GM21528 (cell line): ENCODE measurements around the gene KCNK18.
A peak's percentile ranks its signal among the peaks of the same experiment; 100 is the strongest.
"Not testable (repeated sequence)": the region's sequence is repeated elsewhere in the genome, so short reads cannot be mapped to it uniquely, and the experiment has no call there.

Source experiments
- ATAC-seq: cut with Tn5 transposase; IDR thresholded peaks from one replicate; pipeline ENCODE4 v1.9.1; 2021; ENCODE audit warnings: mild to moderate bottlenecking, moderate library complexity; ENCODE audit not compliant: unreplicated experiment, low FRiP score

The KCNK18 gene

GRCh38 chr10:117217196-117217761 lies 20.0 kb downstream of the KCNK18 start:
- ATAC-seq: peak; percentile 41

DNA sequence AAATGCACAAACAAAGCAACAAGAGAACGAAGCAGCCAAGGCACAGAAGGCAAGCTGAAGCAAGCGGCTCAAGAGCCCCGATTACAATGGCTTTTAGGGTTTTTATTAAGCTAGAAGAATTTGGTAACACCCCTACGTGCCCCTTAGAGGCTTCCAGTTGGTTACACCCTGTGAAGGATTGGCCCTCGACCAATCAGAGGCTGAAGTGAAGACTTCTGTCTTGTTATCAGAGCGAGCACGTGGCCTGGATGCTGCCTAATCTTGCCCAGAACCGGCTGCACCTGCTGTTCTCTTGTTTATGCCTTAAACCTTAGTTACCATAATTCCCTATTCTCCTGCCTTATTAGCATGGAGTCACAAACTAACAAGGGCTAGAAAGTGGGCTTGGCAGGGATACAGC lies 21.4 kb downstream of the KCNK18 start:
- ATAC-seq: no peak

DNA sequence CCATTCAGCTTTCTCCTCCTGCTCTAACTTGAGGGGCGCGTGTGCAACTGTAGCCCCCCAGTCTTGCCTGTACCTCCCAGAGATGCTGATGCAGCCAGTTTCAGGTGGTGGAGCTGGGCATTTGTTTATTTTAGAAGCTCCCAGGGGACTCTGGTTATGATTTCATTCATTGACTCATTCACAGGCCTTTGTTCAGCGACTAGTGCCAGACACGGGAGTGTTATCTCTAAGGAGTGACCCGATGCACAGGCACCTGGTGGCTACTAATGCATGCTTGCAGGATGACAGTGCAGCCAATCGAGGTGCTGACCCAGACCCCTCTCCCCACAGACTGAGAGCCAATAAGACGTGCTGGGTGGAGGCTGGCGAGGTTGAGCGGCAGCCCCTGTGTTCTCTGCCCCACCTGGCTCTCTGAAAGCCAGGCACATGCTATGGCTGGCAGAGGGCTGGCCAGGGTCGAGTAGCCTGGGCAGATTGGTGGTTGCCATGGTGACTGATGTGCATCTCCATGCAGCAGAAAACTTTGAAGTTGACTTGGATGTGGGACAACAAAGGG lies 23.9 kb downstream of the KCNK18 start:
- no peak for ATAC-seq

DNA sequence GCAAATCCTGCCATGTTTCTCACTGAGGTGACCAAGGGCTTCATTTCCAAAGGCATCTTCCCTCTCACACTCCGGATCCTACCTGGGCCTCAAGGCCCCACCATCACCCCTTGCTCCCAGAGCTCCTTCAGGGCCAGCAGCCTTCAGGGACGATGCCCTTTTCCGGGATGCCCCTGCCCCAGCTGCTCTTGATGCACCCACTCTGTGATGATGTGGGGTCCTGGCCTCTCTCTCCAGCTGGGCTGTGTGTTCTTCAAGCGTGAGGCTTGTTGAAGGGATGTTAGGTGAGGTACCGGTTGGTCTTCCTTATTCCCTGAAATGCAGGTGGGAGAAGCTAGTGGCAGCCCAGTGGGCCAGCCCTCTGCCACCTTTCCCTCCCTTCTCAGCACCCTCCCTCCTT lies 25.3 kb downstream of the KCNK18 start:
- no peak for ATAC-seq

- ATAC-seq: no peak
These were observed 25.8 kb downstream of the KCNK18 start for GRCh38 chr10:117222976-117223692.

- no peak for ATAC-seq
These were observed 26.6 kb downstream of the KCNK18 start for GRCh38 chr10:117223693-117224430.

GRCh38 chr10:117224881-117225280 lies 27.6 kb downstream of the KCNK18 start:
- no peak for ATAC-seq

GRCh38 chr10:117226813-117227451 lies 29.6 kb downstream of the KCNK18 start:
- ATAC-seq: no peak

DNA sequence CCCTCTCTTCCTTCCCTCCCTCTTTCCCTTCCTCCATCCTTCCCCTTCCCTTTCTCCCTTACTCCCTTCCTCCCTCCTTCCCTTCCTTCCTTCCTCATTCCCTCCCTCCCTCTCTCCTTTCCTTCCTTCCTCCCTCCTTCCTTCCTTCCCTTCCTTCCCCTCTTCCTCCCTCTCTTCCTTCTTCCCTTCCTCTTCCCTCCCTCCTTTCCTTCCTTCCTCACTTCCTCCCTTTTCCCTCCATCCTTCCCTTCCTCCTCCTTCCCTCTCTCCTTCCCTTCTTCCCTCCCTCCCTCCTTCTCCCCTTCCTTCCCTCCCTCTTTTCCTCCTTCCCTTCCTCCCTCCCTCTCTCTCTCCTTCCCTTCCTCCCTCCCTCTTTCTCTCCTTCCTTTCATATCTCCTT lies 30.9 kb downstream of the KCNK18 start:
- ATAC-seq: no peak

GRCh38 chr10:117230107-117230506 lies 32.8 kb downstream of the KCNK18 start:
- ATAC-seq: not testable (repeated sequence)

DNA sequence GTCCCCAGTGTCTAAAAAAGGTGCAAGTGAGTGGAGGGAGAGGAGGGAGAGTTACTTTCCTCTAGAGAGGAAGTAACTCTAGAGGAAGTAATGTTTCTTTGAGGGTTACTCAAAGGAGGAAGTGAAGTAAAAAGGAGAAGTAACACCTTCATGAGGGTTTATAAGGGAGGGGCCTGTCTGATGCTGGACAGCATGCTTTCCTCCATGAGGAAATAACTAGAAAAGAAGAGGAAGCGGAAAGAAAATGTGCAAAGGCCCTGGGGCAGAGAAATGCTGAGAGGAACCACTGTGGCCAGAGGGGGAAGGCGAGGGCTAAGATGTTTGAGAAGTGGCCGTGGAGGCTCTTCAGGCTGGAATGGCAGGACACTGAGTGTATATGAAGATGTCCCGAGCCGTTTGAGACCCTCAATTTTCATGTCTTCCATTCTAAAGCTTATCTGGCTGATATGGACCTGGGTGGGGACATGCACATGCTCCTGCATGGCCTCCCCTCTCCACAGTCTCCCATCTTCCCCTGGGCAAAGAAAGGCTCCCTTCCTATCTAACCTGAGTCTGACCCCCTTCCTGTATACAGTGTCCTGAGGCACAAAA lies 40.2 kb downstream of the KCNK18 start:
- no peak for ATAC-seq

GRCh38 chr10:117239051-117239450 lies 41.8 kb downstream of the KCNK18 start:
- no peak for ATAC-seq

GRCh38 chr10:117239721-117240620 lies 42.7 kb downstream of the KCNK18 start:
- no peak for ATAC-seq

GRCh38 chr10:117240621-117241529 lies 43.6 kb downstream of the KCNK18 start, which contains the start of gene SLC18A2:
Gene SLC18A2, plus strand, starts transcription at chr10:117241114. Its CDS starts 580 bp downstream, at chr10:117241694.
- ATAC-seq: no peak

DNA sequence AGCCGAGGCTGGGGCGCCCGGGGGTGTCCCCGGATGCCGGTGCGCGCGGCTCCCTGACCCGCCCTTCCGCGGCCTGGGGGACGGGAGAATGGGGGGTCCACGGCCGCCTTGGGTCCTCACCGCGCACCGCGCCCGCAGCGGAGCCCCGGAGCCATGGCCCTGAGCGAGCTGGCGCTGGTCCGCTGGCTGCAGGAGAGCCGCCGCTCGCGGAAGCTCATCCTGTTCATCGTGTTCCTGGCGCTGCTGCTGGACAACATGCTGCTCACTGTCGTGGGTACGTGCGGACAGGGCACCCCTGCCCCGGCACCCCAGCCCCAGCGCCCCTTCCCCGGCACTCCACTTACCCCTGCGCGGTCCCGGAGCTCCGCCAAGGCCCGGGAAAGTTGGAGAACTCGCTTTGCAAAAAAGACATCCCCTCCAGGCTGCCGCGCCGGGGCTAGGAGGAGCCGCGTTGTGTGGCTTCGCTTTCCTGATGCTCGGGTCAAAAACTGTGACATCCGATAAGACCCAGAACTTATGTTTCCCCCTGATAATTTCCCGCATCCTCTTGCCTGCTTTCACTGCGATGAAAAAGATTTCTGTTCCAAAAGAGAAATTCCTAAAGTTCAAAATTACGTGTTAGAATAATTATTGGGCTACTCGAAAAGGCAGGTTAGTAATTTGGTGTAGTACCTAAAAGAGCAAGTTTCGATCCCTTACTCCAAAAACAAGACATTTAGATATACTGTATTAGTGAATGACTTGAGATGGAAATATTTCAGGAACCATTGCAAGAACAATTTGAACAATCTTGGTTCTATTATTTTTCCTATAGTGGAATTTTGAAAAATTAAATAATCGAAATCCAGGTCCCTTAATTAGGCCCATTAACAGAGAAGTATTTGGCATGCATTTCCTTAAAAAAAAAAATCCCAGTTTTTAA lies 44.5 kb downstream of the KCNK18 start:
- no peak for ATAC-seq

GRCh38 chr10:117242463-117242832 lies 45.2 kb downstream of the KCNK18 start:
- no peak for ATAC-seq

DNA sequence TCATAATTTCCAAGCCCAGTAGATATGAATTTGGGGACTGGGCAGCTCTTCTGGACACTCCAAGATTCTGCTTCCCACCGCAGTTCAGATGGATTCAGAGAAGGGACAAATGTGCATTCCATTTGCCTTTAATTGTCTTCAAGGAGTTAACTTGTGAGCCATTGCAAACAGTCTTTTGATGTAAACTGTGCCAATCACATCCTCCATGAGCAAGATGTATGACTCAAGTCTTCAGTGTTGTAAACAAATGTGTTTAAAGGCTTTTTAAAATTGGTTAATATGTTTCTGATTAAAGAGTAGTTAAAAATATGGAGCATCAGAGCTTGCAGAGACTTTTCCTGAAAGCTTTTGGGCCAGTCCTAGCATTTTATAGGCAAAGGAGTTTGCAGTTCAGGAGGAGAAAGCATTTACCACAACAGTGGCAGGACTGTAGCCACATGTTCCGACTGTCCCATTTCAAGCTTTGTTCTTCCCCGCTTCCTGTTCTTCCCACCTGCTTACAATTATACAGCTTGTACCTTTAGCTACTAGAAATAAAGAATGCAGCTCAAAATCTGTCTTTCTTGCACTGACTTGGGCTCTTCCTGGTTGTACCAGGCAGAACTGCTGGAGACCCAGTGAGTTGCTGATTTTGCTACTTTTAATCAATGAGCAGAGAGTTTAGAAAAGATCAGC lies 49.8 kb downstream of the KCNK18 start:
- no peak for ATAC-seq
